HEK293 (cell line): ENCODE data around the gene ORC1.

Experiments used
- KLF16 ChIP-seq: fragments of 450-650 bp; formaldehyde crosslinking; IDR thresholded peaks from 2 replicates; pipeline ENCODE4 v1.5.1; 2017; ENCODE audit warnings: missing biosample characterization, missing genetic modification characterization
- SCRT1 ChIP-seq: fragments of 450-650 bp; formaldehyde crosslinking; IDR thresholded peaks from 2 replicates; pipeline ENCODE4 v1.5.1; 2016; ENCODE audit warnings: missing biosample characterization, missing genetic modification characterization, borderline replicate concordance

The ORC1 gene

GRCh38 chr1:52323731-52324130 lies 80.5 kb downstream of the ORC1 start (continued):
- TF ChIP-seq KLF16 (no peak), SCRT1 (no peak)
- TF ChIP-seq, all 188 proteins: peak for 0
